SK-N-SH treated with all-trans-retinoic acid at 6 μM for 48 hours (cell line): Measurements from ENCODE around the gene KANSL1L.

Experiments used
- ATAC-seq: fragments of 200-7000 bp; cut with Tn5 transposase; 3 replicates; pipeline ENCODE4 v1.9.1; 2020; ENCODE audit warnings: mild to moderate bottlenecking, moderate library complexity
- BACH2 ChIP-seq: fragments of 250-450 bp; sonication (Bioruptor Pico); IDR thresholded peaks from 2 replicates; pipeline ENCODE4 v1.9.0; 2021; ENCODE audit warnings: mild to moderate bottlenecking, borderline replicate concordance
- CREB5 ChIP-seq: fragments of 250-450 bp; sonication (Bioruptor Pico); IDR thresholded peaks from 2 replicates; pipeline ENCODE4 v1.5.1; 2020; ENCODE audit warnings: low read depth, mild to moderate bottlenecking, moderate library complexity
- CSDC2 ChIP-seq: fragments of 250-450 bp; sonication (Bioruptor Pico); IDR thresholded peaks from 2 replicates; pipeline ENCODE4 v1.5.0; 2020; ENCODE audit warnings: mild to moderate bottlenecking, moderate library complexity
- CSRNP3 ChIP-seq: fragments of 250-450 bp; sonication (Bioruptor Pico); IDR thresholded peaks from 2 replicates; pipeline ENCODE4 v1.5.1; 2021; ENCODE audit warnings: mild to moderate bottlenecking, moderate library complexity
- ESRRG ChIP-seq: fragments of 250-450 bp; sonication (Bioruptor Pico); IDR thresholded peaks from 2 replicates; pipeline ENCODE4 v1.6.1; 2021; ENCODE audit warnings: mild to moderate bottlenecking
- GLIS3 ChIP-seq: fragments of 250-450 bp; sonication (Bioruptor Pico); IDR thresholded peaks from 2 replicates; pipeline ENCODE4 v1.5.0; 2020; ENCODE audit warnings: mild to moderate bottlenecking, moderate library complexity
- ISL1 ChIP-seq: fragments of 250-450 bp; sonication (Bioruptor Pico); IDR thresholded peaks from 2 replicates; pipeline ENCODE4 v2.1.2; 2022; ENCODE audit warnings: mild to moderate bottlenecking, moderate library complexity
- OSR1 ChIP-seq: fragments of 250-450 bp; sonication (Bioruptor Pico); IDR thresholded peaks from 2 replicates; pipeline ENCODE4 v1.8.0; 2022; ENCODE audit warnings: moderate library complexity, mild to moderate bottlenecking, inconsistent platforms
- PATZ1 ChIP-seq: fragments of 250-450 bp; sonication (Bioruptor Pico); IDR thresholded peaks from 2 replicates; pipeline ENCODE4 v1.8.0; 2020; ENCODE audit warnings: mild to moderate bottlenecking, moderate library complexity, borderline replicate concordance
- PPARA ChIP-seq: fragments of 250-450 bp; sonication (Bioruptor Pico); IDR thresholded peaks from 2 replicates; pipeline ENCODE4 v1.5.0; 2020; ENCODE audit warnings: mild to moderate bottlenecking, borderline replicate concordance
- SNAI2 ChIP-seq: fragments of 250-450 bp; sonication (Bioruptor Pico); IDR thresholded peaks from 2 replicates; pipeline ENCODE4 v1.5.0; 2020; ENCODE audit warnings: mild to moderate bottlenecking, moderate library complexity
- TSHZ2 ChIP-seq: fragments of 250-450 bp; sonication (Bioruptor Pico); IDR thresholded peaks from 2 replicates; pipeline ENCODE4 v1.5.0; 2020; ENCODE audit warnings: mild to moderate bottlenecking, moderate library complexity
- ZC3H10 ChIP-seq: fragments of 250-450 bp; sonication (Bioruptor Pico); IDR thresholded peaks from 2 replicates; pipeline ENCODE4 v1.5.1; 2021; ENCODE audit warnings: mild to moderate bottlenecking, moderate library complexity
- ZNF8 ChIP-seq: fragments of 450-650 bp; formaldehyde crosslinking; IDR thresholded peaks from 2 replicates; pipeline ENCODE4 v1.5.0; 2020; ENCODE audit warnings: mild to moderate bottlenecking, moderate library complexity

KANSL1L gene

GRCh38 chr2:210007895-210008294, 163.3 kb downstream of the KANSL1L start:
- ATAC-seq: no peak
- TF ChIP-seq ESRRG (no peak), OSR1 (no peak), SNAI2 (CRISPR knock-in tag) (no peak), ISL1 (no peak)

GRCh38 chr2:210004881-210005280, 166.3 kb downstream of the KANSL1L start:
- TF ChIP-seq PATZ1 (CRISPR knock-in tag): no peak
- ATAC-seq: no peak

GRCh38 chr2:210003359-210003758, 167.8 kb downstream of the KANSL1L start:
- TF ChIP-seq GLIS3 (CRISPR knock-in tag): no peak
- TF ChIP-seq ZC3H10 (CRISPR knock-in tag): no peak
- no peak for TF ChIP-seq CSDC2
- no peak for TF ChIP-seq ZNF8 (CRISPR knock-in tag)
- TF ChIP-seq TSHZ2 (CRISPR knock-in tag): no peak
- no peak for TF ChIP-seq CREB5 (CRISPR knock-in tag)
- TF ChIP-seq ISL1: no peak
- TF ChIP-seq OSR1: no peak
- no peak for TF ChIP-seq BACH2 (CRISPR knock-in tag)
- TF ChIP-seq CSRNP3: no peak
- no peak for TF ChIP-seq PATZ1 (CRISPR knock-in tag)
- ATAC-seq: no peak

GRCh38 chr2:210002158-210003157, 168.8 kb downstream of the KANSL1L start, which contains the start of gene RPE:
TSS of gene RPE (plus strand) at chr2:210002638. CDS start at chr2:210002662, 24 bp downstream.
- ATAC-seq: peak; percentile 100
- TF ChIP-seq PATZ1 (CRISPR knock-in tag): peak; percentile 12; the same call in 1 of the 2 replicates
- TF ChIP-seq PPARA (CRISPR knock-in tag): no peak
